SK-N-MC (cell line): ENCODE results near the gene MUC5B.

ENCODE experiments used
- EZH2 ChIP-seq: fragments of 200-600 bp; sonication (generic); IDR thresholded peaks from one replicate; pipeline ENCODE4 v1.6.1; 2017; ENCODE audit warnings: antibody characterized with exemption
- FOXP2 ChIP-seq: optimal IDR thresholded peaks from 2 replicates; pipeline ENCODE3; 2011; ENCODE audit warnings: mild to moderate bottlenecking, moderate library complexity; ENCODE audit not compliant: insufficient read depth; ENCODE audit errors: extremely low read length, control extremely low read depth
- POLR2AphosphoS5 ChIP-seq: IDR thresholded peaks from 2 replicates; pipeline ENCODE4 v1.6.1; 2012; ENCODE audit warnings: mild to moderate bottlenecking, low read depth, low read length, borderline replicate concordance

GRCh38 chr11:1196516-1197391 is 26.1 kb upstream of the MUC5B start:
- TF ChIP-seq EZH2 (no peak), POLR2AphosphoS5 (no peak), FOXP2 (no peak)
